AG04449 (cell line): ENCODE results near the gene SKP2.

ENCODE experiments used
- CTCF ChIA-PET: fragments of 350-600 bp; formaldehyde crosslinking; extraction: SDS; loops from one replicate; lab custom pipeline; 2021; ENCODE audit warnings: antibody characterized with exemption; lab: Yijun Ruan, JAX
- POLR2A ChIA-PET: fragments of 400-600, 350-600 bp; formaldehyde crosslinking; extraction: SDS; loops from one replicate; lab custom pipeline; 2020; ENCODE audit warnings: antibody characterized with exemption, inconsistent platforms; lab: Yijun Ruan, JAX
- DNase-seq: peaks from one replicate; pipeline ENCODE4 v3.0.0-alpha.2; 2010; ENCODE audit warnings: low read depth, low spot score
- H3K4me3 ChIP-seq: 2 replicates; pipeline ENCODE4 v1.5.1; 2011; ENCODE audit warnings: low read depth, mild to moderate bottlenecking, control low read depth, low read length
- CTCF ChIP-seq: IDR thresholded peaks from one replicate; pipeline ENCODE4 v1.5.1; 2011; ENCODE audit warnings: mild to moderate bottlenecking, moderate library complexity, low read length, control low read depth, inconsistent platforms; ENCODE audit not compliant: insufficient read depth; ENCODE audit errors: missing control alignments

SKP2 gene

GRCh38 chr5:36227046-36227445 lies 75.1 kb downstream of the SKP2 start:
- ChIA-PET CTCF (interaction anchor here (0.9 to 1.2 kb wide), 3 partner anchors 14 to 49 kb away, joined by 3 to 5 read pairs (median 4); partner anchors contain the start of gene NADK2), POLR2A (no interaction called here)
- no peak for DNase-seq
- no peak overlapping the region for H3K4me3 ChIP-seq
- TF ChIP-seq CTCF = no peak

- POLR2A ChIA-PET = interaction anchor here (0.8 kb wide), 1 partner anchor 167 kb away, joined by 4 read pairs; no protein-coding TSS in a partner anchor
Measured at GRCh38 chr5:36228505-36228904, 76.6 kb downstream of the SKP2 start.

GRCh38 chr5:36230151-36230790 lies 78.4 kb downstream of the SKP2 start:
- DNase-seq = no peak
- POLR2A ChIA-PET = no interaction called here
- TF ChIP-seq CTCF = no peak
- CTCF ChIA-PET = interaction anchor here (1.0 to 2.9 kb wide), 5 partner anchors 11 to 169 kb away, joined by 3 to 17 read pairs (median 5); partner anchors contain the start of gene NADK2
- no peak overlapping the region for H3K4me3 ChIP-seq

More at GRCh38 chr5:36228505-36228904, 76.6 kb downstream of the SKP2 start:
- DNase-seq = no peak
- TF ChIP-seq CTCF = no peak
- CTCF ChIA-PET = interaction anchor here (1.0 to 2.9 kb wide), 5 partner anchors 11 to 170 kb away, joined by 3 to 17 read pairs (median 3); partner anchors contain the start of gene NADK2
- no peak overlapping the region for H3K4me3 ChIP-seq

GRCh38 chr5:36232533-36232932 lies 80.6 kb downstream of the SKP2 start:
- no peak for TF ChIP-seq CTCF
- POLR2A ChIA-PET = no interaction called here
- CTCF ChIA-PET = interaction anchor here (2.5 kb wide), 1 partner anchor 9 kb away, joined by 14 read pairs; the partner anchor contains the start of gene NADK2
- DNase-seq = no peak
- no peak overlapping the region for H3K4me3 ChIP-seq
